ENCODE measurements around the gene VHLL. TPM values are rescaled to one million over a fixed set of nuclear protein-coding genes. Genes with fewer than 3 reads are reported as not detected.

Gene VHLL
- total and polyA plus RNA-seq, 2 of the 13 experiments (the other 11 are each of a cell fraction or from before 2014, with no cell fraction given) = 0.24 TPM; not detected in 1

DNA sequence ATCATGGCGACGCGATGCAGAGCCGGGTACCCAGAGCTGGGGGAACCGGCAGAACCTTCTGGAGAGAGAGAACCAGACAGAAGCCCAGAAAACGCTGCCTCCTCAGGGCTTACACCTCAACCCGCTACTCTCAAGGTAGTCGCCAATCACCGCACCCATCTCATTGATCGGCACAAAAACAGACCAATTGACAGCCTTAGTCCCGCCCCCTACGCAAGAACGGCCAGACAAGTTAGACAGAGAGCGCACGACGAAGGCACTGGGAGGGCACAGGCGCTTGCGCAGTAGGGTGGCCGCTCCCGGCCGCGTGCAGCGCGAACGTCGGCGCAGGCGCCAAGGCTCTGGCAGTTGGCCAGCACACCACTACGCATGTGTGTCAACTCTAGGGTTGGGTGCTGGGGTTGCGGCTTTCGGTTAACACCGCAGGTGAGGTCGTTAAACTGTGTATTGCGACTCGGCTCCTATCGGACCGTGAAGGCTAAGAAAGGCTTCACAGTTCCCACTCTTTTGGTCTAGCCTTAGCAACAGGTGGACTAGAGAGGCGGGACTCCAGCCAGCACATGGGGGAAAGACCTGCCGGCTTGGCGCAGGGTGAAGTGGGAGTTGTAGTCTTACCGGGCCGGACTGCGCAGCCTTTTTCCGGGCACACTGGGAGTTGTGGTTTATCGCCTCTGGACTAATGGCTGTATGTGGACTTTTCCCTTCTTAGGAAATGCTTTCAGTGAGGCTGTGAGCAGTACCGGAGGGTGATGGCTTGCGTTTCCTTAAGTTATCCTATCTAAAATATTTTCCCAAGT lies 39.3 kb upstream of the VHLL start, which contains the start of the genes CCT3 and TSACC (continued):
- TF ChIP-seq BORCS8-MEF2B (CRISPR knock-in tag; IDR thresholded peaks at IDR 0.05) = peak; percentile 70; the same call in 1 of the 2 replicates
- TF ChIP-seq, protein P1, sequence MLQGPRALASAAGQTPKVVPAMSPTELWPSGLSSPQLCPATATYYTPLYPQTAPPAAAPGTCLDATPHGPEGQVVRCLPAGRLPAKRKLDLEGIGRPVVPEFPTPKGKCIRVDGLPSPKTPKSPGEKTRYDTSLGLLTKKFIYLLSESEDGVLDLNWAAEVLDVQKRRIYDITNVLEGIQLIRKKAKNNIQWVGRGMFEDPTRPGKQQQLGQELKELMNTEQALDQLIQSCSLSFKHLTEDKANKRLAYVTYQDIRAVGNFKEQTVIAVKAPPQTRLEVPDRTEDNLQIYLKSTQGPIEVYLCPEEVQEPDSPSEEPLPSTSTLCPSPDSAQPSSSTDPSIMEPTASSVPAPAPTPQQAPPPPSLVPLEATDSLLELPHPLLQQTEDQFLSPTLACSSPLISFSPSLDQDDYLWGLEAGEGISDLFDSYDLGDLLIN (CRISPR knock-in tag; IDR thresholded peaks at IDR 0.05; ENCODE audit: borderline replicate concordance) = no peak
- TF ChIP-seq ZMYM2 (CRISPR knock-in tag; IDR thresholded peaks at IDR 0.05) = no peak
- no peak; the same call in 1 of the 2 replicates for TF ChIP-seq ZIK1 (CRISPR knock-in tag; IDR thresholded peaks at IDR 0.05; ENCODE audit: borderline replicate concordance, low read depth)
- TF ChIP-seq MIER2 (CRISPR knock-in tag; IDR thresholded peaks at IDR 0.05) = no peak; the same call in 1 of the 2 replicates
- peak; percentile 73 for TF ChIP-seq KAT8 (CRISPR knock-in tag; IDR thresholded peaks at IDR 0.05)
- peak; percentile 15; the same call in 1 of the 2 replicates for TF ChIP-seq RFXAP (CRISPR knock-in tag; IDR thresholded peaks at IDR 0.05; ENCODE audit: borderline replicate concordance)
- peak; percentile 93 for TF ChIP-seq ZNF143 (CRISPR knock-in tag; IDR thresholded peaks at IDR 0.05)
- TF ChIP-seq ZNF33B (CRISPR knock-in tag; IDR thresholded peaks at IDR 0.05) = 0 out of 2 replicates have a peak, but pooled peaks have one; percentile 22
- no peak for TF ChIP-seq EZH2 (conservative IDR thresholded peaks at IDR 0.05; ENCODE audit: low read depth, low read length)
- no peak for TF ChIP-seq SRSF1 (optimal IDR thresholded peaks at IDR 0.05; ENCODE audit: low read depth, low read length)
- TF ChIP-seq, protein P2, sequence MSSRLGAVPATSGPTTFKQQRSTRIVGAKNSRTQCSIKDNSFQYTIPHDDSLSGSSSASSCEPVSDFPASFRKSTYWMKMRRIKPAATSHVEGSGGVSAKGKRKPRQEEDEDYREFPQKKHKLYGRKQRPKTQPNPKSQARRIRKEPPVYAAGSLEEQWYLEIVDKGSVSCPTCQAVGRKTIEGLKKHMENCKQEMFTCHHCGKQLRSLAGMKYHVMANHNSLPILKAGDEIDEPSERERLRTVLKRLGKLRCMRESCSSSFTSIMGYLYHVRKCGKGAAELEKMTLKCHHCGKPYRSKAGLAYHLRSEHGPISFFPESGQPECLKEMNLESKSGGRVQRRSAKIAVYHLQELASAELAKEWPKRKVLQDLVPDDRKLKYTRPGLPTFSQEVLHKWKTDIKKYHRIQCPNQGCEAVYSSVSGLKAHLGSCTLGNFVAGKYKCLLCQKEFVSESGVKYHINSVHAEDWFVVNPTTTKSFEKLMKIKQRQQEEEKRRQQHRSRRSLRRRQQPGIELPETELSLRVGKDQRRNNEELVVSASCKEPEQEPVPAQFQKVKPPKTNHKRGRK (CRISPR knock-in tag; IDR thresholded peaks at IDR 0.05) = no peak
- TF ChIP-seq, protein P3, sequence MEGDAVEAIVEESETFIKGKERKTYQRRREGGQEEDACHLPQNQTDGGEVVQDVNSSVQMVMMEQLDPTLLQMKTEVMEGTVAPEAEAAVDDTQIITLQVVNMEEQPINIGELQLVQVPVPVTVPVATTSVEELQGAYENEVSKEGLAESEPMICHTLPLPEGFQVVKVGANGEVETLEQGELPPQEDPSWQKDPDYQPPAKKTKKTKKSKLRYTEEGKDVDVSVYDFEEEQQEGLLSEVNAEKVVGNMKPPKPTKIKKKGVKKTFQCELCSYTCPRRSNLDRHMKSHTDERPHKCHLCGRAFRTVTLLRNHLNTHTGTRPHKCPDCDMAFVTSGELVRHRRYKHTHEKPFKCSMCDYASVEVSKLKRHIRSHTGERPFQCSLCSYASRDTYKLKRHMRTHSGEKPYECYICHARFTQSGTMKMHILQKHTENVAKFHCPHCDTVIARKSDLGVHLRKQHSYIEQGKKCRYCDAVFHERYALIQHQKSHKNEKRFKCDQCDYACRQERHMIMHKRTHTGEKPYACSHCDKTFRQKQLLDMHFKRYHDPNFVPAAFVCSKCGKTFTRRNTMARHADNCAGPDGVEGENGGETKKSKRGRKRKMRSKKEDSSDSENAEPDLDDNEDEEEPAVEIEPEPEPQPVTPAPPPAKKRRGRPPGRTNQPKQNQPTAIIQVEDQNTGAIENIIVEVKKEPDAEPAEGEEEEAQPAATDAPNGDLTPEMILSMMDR (CRISPR knock-in tag; IDR thresholded peaks at IDR 0.05) = no peak
- no peak for TF ChIP-seq ZNF749 (CRISPR knock-in tag; IDR thresholded peaks at IDR 0.05; ENCODE audit: borderline replicate concordance)
- TF ChIP-seq, protein P4, sequence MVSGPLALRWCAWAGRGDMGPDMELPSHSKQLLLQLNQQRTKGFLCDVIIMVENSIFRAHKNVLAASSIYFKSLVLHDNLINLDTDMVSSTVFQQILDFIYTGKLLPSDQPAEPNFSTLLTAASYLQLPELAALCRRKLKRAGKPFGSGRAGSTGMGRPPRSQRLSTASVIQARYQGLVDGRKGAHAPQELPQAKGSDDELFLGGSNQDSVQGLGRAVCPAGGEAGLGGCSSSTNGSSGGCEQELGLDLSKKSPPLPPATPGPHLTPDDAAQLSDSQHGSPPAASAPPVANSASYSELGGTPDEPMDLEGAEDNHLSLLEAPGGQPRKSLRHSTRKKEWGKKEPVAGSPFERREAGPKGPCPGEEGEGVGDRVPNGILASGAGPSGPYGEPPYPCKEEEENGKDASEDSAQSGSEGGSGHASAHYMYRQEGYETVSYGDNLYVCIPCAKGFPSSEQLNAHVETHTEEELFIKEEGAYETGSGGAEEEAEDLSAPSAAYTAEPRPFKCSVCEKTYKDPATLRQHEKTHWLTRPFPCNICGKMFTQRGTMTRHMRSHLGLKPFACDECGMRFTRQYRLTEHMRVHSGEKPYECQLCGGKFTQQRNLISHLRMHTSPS (CRISPR knock-in tag; IDR thresholded peaks at IDR 0.05; ENCODE audit: low read depth) = no peak
- no peak; the same call in 1 of the 2 replicates for TF ChIP-seq MEF2D (CRISPR knock-in tag; IDR thresholded peaks at IDR 0.05)
- TF ChIP-seq SMARCC2 (IDR thresholded peaks at IDR 0.05) = no peak
- TF ChIP-seq ZNF337 (CRISPR knock-in tag; IDR thresholded peaks at IDR 0.05; ENCODE audit: borderline replicate concordance, low read depth) = peak; percentile 84; the same call in 1 of the 2 replicates
- no peak for TF ChIP-seq ESRRA (CRISPR knock-in tag; IDR thresholded peaks at IDR 0.05; ENCODE audit: low read depth)
- no peak for TF ChIP-seq CBX2 (IDR thresholded peaks at IDR 0.05; ENCODE audit: low read depth, low read length)
- TF ChIP-seq CBX2 (CRISPR knock-in tag; IDR thresholded peaks at IDR 0.05; ENCODE audit: low read depth) = no peak
- no peak for TF ChIP-seq SOX6 (IDR thresholded peaks at IDR 0.05)
- TF ChIP-seq SOX6 (CRISPR knock-in tag; IDR thresholded peaks at IDR 0.05) = peak; percentile 15; the same call in 1 of the 2 replicates
